SK-N-SH (cell line): Measurements from ENCODE around the gene PHAX.
"Not testable (repeated sequence)": the region's sequence is repeated elsewhere in the genome, so short reads cannot be mapped to it uniquely, and the experiment has no call there.

Experiments used
- CHD2 ChIP-seq: fragments of 150-350 bp; IDR thresholded peaks from 2 replicates; pipeline ENCODE4 v1.6.1; 2018; ENCODE audit warnings: low read length; ENCODE audit not compliant: partially characterized antibody
- CTCF ChIP-seq: fragments of 200-600 bp; sonication (generic); IDR thresholded peaks from 2 replicates; pipeline ENCODE4 v1.6.1; 2017; ENCODE audit warnings: antibody characterized with exemption, mild to moderate bottlenecking, moderate library complexity
- EP300 ChIP-seq, 2 experiments: IDR thresholded peaks; 2 replicates each; pipeline versions ENCODE4 v1.4.0 to v1.6.1; 2012; ENCODE audit warnings: borderline replicate concordance in 1 of 2, low read depth in 1 of 2, low read length in 1 of 2
- EZH2phosphoT487 ChIP-seq: fragments of 200-600 bp; sonication (generic); IDR thresholded peaks from 2 replicates; pipeline ENCODE4 v1.6.1; 2017; ENCODE audit warnings: low read depth, mixed run types, mild to moderate bottlenecking, antibody characterized with exemption, moderate library complexity, borderline replicate concordance
- FOXM1 ChIP-seq: IDR thresholded peaks from 2 replicates; pipeline ENCODE4 v1.4.0; 2012; ENCODE audit warnings: low read depth, mild to moderate bottlenecking
- GABPA ChIP-seq: IDR thresholded peaks from 2 replicates; pipeline ENCODE4 v1.4.0; 2012; ENCODE audit warnings: low read depth, mild to moderate bottlenecking
- MAX ChIP-seq: IDR thresholded peaks from 2 replicates; pipeline ENCODE4 v1.4.0; 2012; ENCODE audit warnings: low read depth
- POLR2AphosphoS5 ChIP-seq: IDR thresholded peaks from 2 replicates; pipeline ENCODE4 v1.6.1; 2012; ENCODE audit warnings: low read depth, low read length
- RAD21 ChIP-seq: IDR thresholded peaks from 2 replicates; pipeline ENCODE4 v1.6.1; 2012; ENCODE audit warnings: mild to moderate bottlenecking, low read length
- RCOR1 ChIP-seq: fragments of 150-350 bp; IDR thresholded peaks from 2 replicates; pipeline ENCODE4 v1.6.1; 2017; ENCODE audit warnings: antibody characterized with exemption, low read length
- REST ChIP-seq: IDR thresholded peaks from 2 replicates; pipeline ENCODE4 v1.6.1; 2012; ENCODE audit warnings: mild to moderate bottlenecking, low read depth, low read length, moderate library complexity
- SMC3 ChIP-seq: IDR thresholded peaks from 2 replicates; pipeline ENCODE4 v1.6.1; 2012; ENCODE audit warnings: low read depth, low read length, improper control_type of control experiment
- TAF1 ChIP-seq: IDR thresholded peaks from 2 replicates; pipeline ENCODE4 v1.6.1; 2012; ENCODE audit warnings: low read depth, mild to moderate bottlenecking, low read length, moderate library complexity, borderline replicate concordance

- TF ChIP-seq GABPA; CTCF; RCOR1; FOXM1; MAX; SMC3; REST; RAD21; CHD2; EP300 (IDR thresholded peaks at IDR 0.05; ENCODE audit: borderline replicate concordance in 1 of 2, low read depth in 1 of 2, low read length in 1 of 2); TAF1; EZH2phosphoT487; POLR2AphosphoS5: not testable (repeated sequence)
These were observed 45.6 kb upstream of the PHAX start for GRCh38 chr5:126555101-126555500.
